K562 (cell line): ENCODE measurements around the gene FAR1. TPM values are rescaled to one million over a fixed set of nuclear protein-coding genes. Genes with fewer than 3 reads are reported as not detected.

Experiments used
- ATAC-seq: fragments of 200-7000 bp; cut with Tn5 transposase; 3 replicates; pipeline ENCODE4 v1.9.1; 2020; ENCODE audit warnings: moderate library complexity
- BruUV-seq: library from RNA; stranded (reverse); fragments of 400-500 nt; replicated peaks from 2 replicates; lab custom pipeline; 2021; lab: Mats Ljungman, UMichigan
- CTCF ChIA-PET: fragments of 300-600 bp; formaldehyde crosslinking; extraction: SDS; loops from one replicate; lab custom pipeline; 2021; ENCODE audit warnings: low intra/inter-chr PET ratio; lab: Yijun Ruan, JAX
- POLR2A ChIA-PET: fragments of 300-600, 350-650 bp; sonication (Branson Sonifier 250); formaldehyde crosslinking; extraction: SDS; loops from one replicate; lab custom pipeline; 2021; ENCODE audit warnings: antibody characterized with exemption, inconsistent platforms; lab: Yijun Ruan, JAX
- DNase-seq, 4 experiments: peaks; one replicate each; pipeline versions ENCODE4 v3.0.0 to v3.0.0-alpha.2; 2011 to 2018; ENCODE audit warnings: low spot score in 3 of 4, mixed read lengths in 3 of 4; ENCODE audit errors: extremely low read depth in 1 of 4
- FAIRE-seq: peaks from 2 replicates; lab custom pipeline; 2011; peaks lifted over from hg19 to GRCh38; lab: Jason Lieb, UNC
- H2AFZ ChIP-seq: 2 replicates; pipeline ENCODE4 v1.6.0; 2011; ENCODE audit warnings: low read depth, low read length, control low read depth, inconsistent platforms
- H3K27ac ChIP-seq: fragments of 200-600 bp; 3 replicates; pipeline ENCODE4 v1.8.0; 2011; ENCODE audit warnings: low read depth, mild to moderate bottlenecking, control low read depth, inconsistent platforms, low read length, moderate library complexity, mixed read lengths; ENCODE audit errors: extremely low read depth
- H3K27me3 ChIP-seq, 2 experiments: fragments of 300-600 bp in 1 of 2; 2 replicates in 1 of 2; 3 replicates in 1 of 2; pipeline versions ENCODE4 v1.6.0 to v1.8.0; 2011; ENCODE audit warnings: inconsistent platforms in 2 of 2, low read length in 2 of 2, mild to moderate bottlenecking in 1 of 2, mixed read lengths in 1 of 2, moderate library complexity in 1 of 2; ENCODE audit not compliant: control insufficient read depth in 2 of 2, insufficient read depth in 2 of 2
- H3K36me3 ChIP-seq: fragments of 300-600 bp; 3 replicates; pipeline ENCODE4 v1.8.0; 2011; ENCODE audit warnings: mild to moderate bottlenecking, low read length, inconsistent platforms; ENCODE audit not compliant: control insufficient read depth, insufficient read depth
- H3K4me1 ChIP-seq, 2 experiments: fragments of 200-600 bp in 1 of 2; replicated peaks in 1 of 2; 2 replicates in 1 of 2; 3 replicates in 1 of 2; pipeline versions ENCODE4 v1.5.1 to v1.8.0; 2011; ENCODE audit warnings: inconsistent platforms in 2 of 2, low read length in 2 of 2, mild to moderate bottlenecking in 1 of 2, mixed read lengths in 1 of 2, moderate library complexity in 1 of 2; ENCODE audit not compliant: control insufficient read depth in 2 of 2, insufficient read depth in 2 of 2
- H3K4me2 ChIP-seq: 2 replicates; pipeline ENCODE4 v1.6.1; 2011; ENCODE audit warnings: low read length, control low read depth, inconsistent platforms, mixed read lengths; ENCODE audit not compliant: insufficient read depth
- H3K4me3 ChIP-seq: fragments of 200-600 bp; sonication (generic), shearing (Covaris generic); 2 replicates; pipeline ENCODE4 v1.5.1; 2016; ENCODE audit warnings: control low read depth, inconsistent platforms
- H3K79me2 ChIP-seq: fragments of 200-600 bp; 3 replicates; pipeline ENCODE4 v1.8.0; 2011; ENCODE audit warnings: low read length, inconsistent platforms; ENCODE audit not compliant: control insufficient read depth, insufficient read depth
- H3K9ac ChIP-seq, 2 experiments: 2 replicates each; pipeline versions ENCODE4 v1.6.0 to v1.6.1; 2011; ENCODE audit warnings: low read depth in 2 of 2, low read length in 2 of 2, control low read depth in 1 of 2, inconsistent platforms in 1 of 2, mild to moderate bottlenecking in 1 of 2, mixed read lengths in 1 of 2; ENCODE audit not compliant: insufficient read depth in 1 of 2
- H3K9me1 ChIP-seq: one replicate; pipeline ENCODE4 v1.6.0; 2011; ENCODE audit warnings: inconsistent platforms, mild to moderate bottlenecking, low read length, moderate library complexity; ENCODE audit not compliant: control insufficient read depth, insufficient read depth
- H3K9me3 ChIP-seq: replicated peaks from 2 replicates; pipeline ENCODE4 v1.5.1; 2011; ENCODE audit warnings: low read depth, low read length, inconsistent platforms; ENCODE audit not compliant: control insufficient read depth, insufficient read depth
- H4K20me1 ChIP-seq: replicated peaks from 2 replicates; pipeline ENCODE4 v1.6.1; 2011; ENCODE audit warnings: low read length, inconsistent platforms, mixed read lengths; ENCODE audit not compliant: control insufficient read depth, insufficient read depth
- ADNP ChIP-seq: fragments of 200-800 bp; sonication (Bioruptor generic); IDR thresholded peaks from 2 replicates; pipeline ENCODE4 v1.6.1; 2016; ENCODE audit warnings: missing genetic modification characterization, missing compliant biosample characterization
- E2F4 ChIP-seq: sonication (generic); formaldehyde crosslinking; IDR thresholded peaks from 2 replicates; pipeline ENCODE4 v1.8.0; 2022; ENCODE audit warnings: mild to moderate bottlenecking, low read depth, missing genetic modification reagents
- ERF ChIP-seq: fragments of 450-650 bp; formaldehyde crosslinking; IDR thresholded peaks from 2 replicates; pipeline ENCODE4 v1.4.0; 2020; ENCODE audit warnings: mild to moderate bottlenecking, mixed read lengths
- HES1 ChIP-seq: fragments of 450-650 bp; IDR thresholded peaks from 2 replicates; pipeline ENCODE4 v1.6.1; 2016; ENCODE audit warnings: low read depth, mild to moderate bottlenecking, moderate library complexity
- HNRNPH1 ChIP-seq: fragments of 200-400 bp; formaldehyde crosslinking; optimal IDR thresholded peaks from 2 replicates; pipeline ENCODE3; 2017; ENCODE audit warnings: low read depth, mild to moderate bottlenecking, low read length, moderate library complexity
- HNRNPL ChIP-seq: fragments of 200-400 bp; formaldehyde crosslinking; IDR thresholded peaks from 2 replicates; pipeline ENCODE4 v1.6.1; 2017; ENCODE audit warnings: low read depth, mild to moderate bottlenecking, low read length
- LEF1 ChIP-seq: fragments of 450-650 bp; IDR thresholded peaks from 2 replicates; pipeline ENCODE4 v1.6.1; 2016; ENCODE audit warnings: mild to moderate bottlenecking
- POLR2AphosphoS2 ChIP-seq: IDR thresholded peaks from 2 replicates; pipeline ENCODE4 v1.6.1; 2012; ENCODE audit warnings: low read length, improper control_type of control experiment
- PTTG1 ChIP-seq: fragments of 450-650 bp; IDR thresholded peaks from 2 replicates; pipeline ENCODE4 v1.6.1; 2016; ENCODE audit warnings: low read depth, mild to moderate bottlenecking, missing genetic modification characterization, missing compliant biosample characterization
- SNIP1 ChIP-seq: fragments of 450-650 bp; IDR thresholded peaks from 2 replicates; pipeline ENCODE4 v1.7.1; 2017; ENCODE audit warnings: low read depth, mild to moderate bottlenecking
- ZNF318 ChIP-seq, 2 experiments: fragments of 450-650 bp; IDR thresholded peaks; 2 replicates each; pipeline ENCODE4 v1.6.1; 2016; ENCODE audit warnings: mild to moderate bottlenecking in 2 of 2, borderline replicate concordance in 1 of 2, low read depth in 1 of 2, moderate library complexity in 1 of 2
- ZNF347 ChIP-seq: fragments of 450-650 bp; formaldehyde crosslinking; IDR thresholded peaks from 2 replicates; pipeline ENCODE4 v1.4.0; 2020; ENCODE audit warnings: low read depth, mild to moderate bottlenecking, moderate library complexity
- WGBS: fragments of 100-300 bp; shearing (Covaris generic); methylation state at CpG from one replicate; pipeline ENCODE4 v1.1.6; 2016; ENCODE audit warnings: low coverage, mixed read lengths; ENCODE audit not compliant: insufficient coverage; ENCODE audit errors: missing lambda C conversion rate; 5-methylcytosine and 5-hydroxymethylcytosine counted together
- in situ Hi-C: fragments of 300-500 bp; cut with MboI; formaldehyde crosslinking; loops from 4 replicates; pipeline ENCODE4 v1.15.0; 2018; ENCODE audit warnings: inconsistent platforms, mixed read lengths
- intact Hi-C: fragments of 100-400 bp; cut with micrococcal nuclease; formaldehyde crosslinking; loops from 2 replicates; pipeline ENCODE4 v1.14.2; 2022
- polyA plus RNA-seq, 8 experiments: library from polyadenylated mRNA; depleted of rRNA in 4 of 8; stranded (reverse) in 5 of 8; unstranded in 3 of 8; fragments of >200 nt; fragmentation: Nextera tagmentation in 2 of 8; fragmentation: Illumina TruSeq in 1 of 8; extraction: Ambion mirVana in 2 of 8; extraction: Trizol in 1 of 8; gene quantifications; 2 replicates each; pipeline versions ENCODE4 v1.2.1 to v1.2.3, GENCODE V29; 2011 to 2014; ENCODE audit warnings: inconsistent platforms in 1 of 8, missing spikeins in 1 of 8
- total RNA-seq, 7 experiments: library from RNA; depleted of rRNA in 6 of 7; stranded (reverse); fragments of >200 nt in 6 of 7; fragmentation: Illumina TruSeq in 2 of 7; extraction: Trizol in 2 of 7; gene quantifications; 2 replicates each; pipeline versions ENCODE4 v1.2.1 to v1.2.3, GENCODE V29; 2011 to 2021; ENCODE audit warnings: low replicate concordance in 1 of 7

FAR1 gene
- total and polyA plus RNA-seq, 9 of the 15 experiments (the other 6 are each of a cell fraction or from before 2014, with no cell fraction given) = 17.7 to 88.2 (median 52.6) TPM

GRCh38 chr11:13761716-13762115 lies 93.2 kb downstream of the FAR1 start:
- intact Hi-C loops (no loop called here), in situ Hi-C loops (no loop called here)
- WGBS = 9% methylated on average over 2 of the region's 2 CpGs
- H2AFZ ChIP-seq = no peak overlapping the region
- H3K4me3 ChIP-seq = no peak overlapping the region
- no peaks in the 10 kb centered on the region for H3K9me1 ChIP-seq
- H3K27ac ChIP-seq = no peak overlapping the region
- no peaks in the 10 kb centered on the region for H3K79me2 ChIP-seq
- H3K4me2 ChIP-seq = no peak overlapping the region
- no peaks in the 10 kb centered on the region for H3K4me1 ChIP-seq
- H3K9ac ChIP-seq = no peak overlapping the region
- H3K36me3 ChIP-seq = no peaks in the 10 kb centered on the region
- H3K27me3 ChIP-seq = 0 out of 5 replicates have a peak, but pooled peaks cover 0 to 5% of the 10 kb centered on the region in 2 experiments
- no peak for ATAC-seq
- no peaks in the 10 kb centered on the region for H4K20me1 ChIP-seq
- TF ChIP-seq LEF1 (no peak), HNRNPL (no peak), ADNP (no peak), E2F4 (CRISPR knock-in tag) (no peak), POLR2AphosphoS2 (no peak), PTTG1 (tag) (no peak), HNRNPH1 (no peak), SNIP1 (no peak), ERF (CRISPR knock-in tag) (no peak), ZNF318 (IDR thresholded peaks at IDR 0.05; ENCODE audit: borderline replicate concordance in 1 of 2, low read depth in 1 of 2) (no peak), ZNF347 (CRISPR knock-in tag) (no peak), HES1 (no peak)
- TF ChIP-seq, all 486 proteins: peak for 0
- BruUV-seq = no TSS peak
- POLR2A ChIA-PET = no interaction called here
- no peaks in the 10 kb centered on the region for H3K9me3 ChIP-seq
- DNase-seq (no peak), FAIRE-seq (no peak)
- CTCF ChIA-PET = no interaction called here
